Retinal pigment epithelial cell (primary cell): ENCODE results near the gene KLHL15.
A peak's percentile ranks its signal among the peaks of the same experiment; 100 is the strongest.
"Not testable (repeated sequence)": the region's sequence is repeated elsewhere in the genome, so short reads cannot be mapped to it uniquely, and the experiment has no call there.

Source experiments
- DNase-seq: peaks from one replicate; pipeline ENCODE4 v3.0.0-alpha.2; 2010; ENCODE audit warnings: low read depth
- H3K4me3 ChIP-seq: 2 replicates; pipeline ENCODE4 v1.5.1; 2011; ENCODE audit warnings: mild to moderate bottlenecking, low read length, control low read depth, moderate library complexity
- CTCF ChIP-seq: conservative IDR thresholded peaks from 2 replicates; pipeline ENCODE4 v1.5.1; 2011; ENCODE audit warnings: low read depth, low read length, control low read depth, inconsistent platforms

Gene KLHL15

GRCh38 chrX:23980011-23980441 lies 47.0 kb downstream of the KLHL15 start:
- no peak for TF ChIP-seq CTCF
- DNase-seq, result peak; percentile 10

GRCh38 chrX:23978491-23978890 lies 48.5 kb downstream of the KLHL15 start:
- no peak for TF ChIP-seq CTCF
- no peak overlapping the region for H3K4me3 ChIP-seq
- no peak for DNase-seq

More at GRCh38 chrX:23980011-23980441, 47.0 kb downstream of the KLHL15 start:
- H3K4me3 ChIP-seq, result no peak overlapping the region

GRCh38 chrX:23965630-23966029 lies 61.4 kb downstream of the KLHL15 start:
- not testable (repeated sequence) for H3K4me3 ChIP-seq, DNase-seq

DNA sequence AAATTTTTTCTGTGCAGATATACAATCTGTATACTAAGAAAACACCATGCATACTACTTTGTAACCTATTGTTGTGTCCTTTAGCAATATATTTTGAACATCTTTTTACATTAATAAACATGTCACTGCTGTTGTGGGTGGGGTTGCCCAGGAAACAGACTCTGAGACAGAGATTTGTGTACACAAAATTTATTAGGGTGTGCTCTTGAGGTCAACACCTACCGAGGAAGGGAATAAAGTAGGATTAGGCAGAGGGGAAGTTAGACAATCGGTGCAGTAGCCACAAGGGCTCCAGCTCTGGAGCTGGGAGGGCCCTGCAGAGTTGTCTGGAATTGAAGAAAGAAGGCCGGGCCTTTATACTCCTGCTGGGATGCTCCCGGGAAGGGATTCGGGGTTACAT lies 62.8 kb downstream of the KLHL15 start:
- no peak for TF ChIP-seq CTCF
- DNase-seq, result no peak
- H3K4me3 ChIP-seq, result no peak overlapping the region

DNA sequence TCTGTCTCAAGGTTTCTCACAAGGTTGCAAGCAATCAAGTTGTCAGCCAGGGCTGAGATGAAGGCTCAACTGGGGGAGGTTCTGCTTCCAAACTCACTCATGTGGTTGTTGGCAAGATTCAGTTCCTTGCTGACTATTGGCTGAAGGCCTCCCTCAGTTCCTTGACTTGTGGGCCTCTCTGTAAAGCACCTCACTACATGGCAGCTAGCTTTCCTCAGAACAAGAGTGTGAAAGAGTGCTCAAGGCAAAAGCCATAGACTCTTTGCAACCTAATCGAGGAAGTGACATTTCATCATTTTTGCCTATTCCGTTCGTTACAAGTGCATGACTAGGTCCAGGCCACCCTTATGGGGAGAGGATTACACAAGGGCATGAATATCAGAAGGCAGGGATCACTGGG lies 67.2 kb downstream of the KLHL15 start:
- no peak overlapping the region for H3K4me3 ChIP-seq
- no peak for DNase-seq
- no peak for TF ChIP-seq CTCF

- TF ChIP-seq CTCF, result no peak
- DNase-seq, result no peak
- no peak overlapping the region for H3K4me3 ChIP-seq
These were observed 72.6 kb downstream of the KLHL15 start for GRCh38 chrX:23954396-23954795.

GRCh38 chrX:23953908-23954269 lies 73.1 kb downstream of the KLHL15 start:
- TF ChIP-seq CTCF, result no peak
- H3K4me3 ChIP-seq, result no peak overlapping the region
- no peak for DNase-seq
